Skin epidermis (tissue), 12 donors: Measurements from ENCODE around the gene CLDN14.
"Not testable (repeated sequence)": the region's sequence is repeated elsewhere in the genome, so short reads cannot be mapped to it uniquely, and the experiment has no call there.

Experiments used
- H3K27ac ChIP-seq, 21 experiments: fragments of 200-600 bp; sonication (generic) in 11 of 21; one replicate each; pipeline ENCODE4 v1.5.0; 2020; ENCODE audit warnings: mild to moderate bottlenecking in 3 of 21, inconsistent platforms in 2 of 21, moderate library complexity in 2 of 21
- H3K4me3 ChIP-seq, 7 experiments: fragments of 200-600 bp; sonication (generic) in 2 of 7; one replicate each; pipeline ENCODE4 v1.5.0; 2020; ENCODE audit warnings: inconsistent platforms in 2 of 7, mild to moderate bottlenecking in 2 of 7, moderate library complexity in 1 of 7

The CLDN14 gene

GRCh38 chr21:36477001-36477400 is 2.9 kb downstream of the CLDN14 start:
- Histone ChIP-seq H3K27ac (no peak overlapping the region), H3K4me3 (no peak overlapping the region)

GRCh38 chr21:36476541-36476940 is 3.4 kb downstream of the CLDN14 start:
- not testable (repeated sequence) for H3K4me3 ChIP-seq, H3K27ac ChIP-seq

GRCh38 chr21:36474591-36474990 is 5.3 kb downstream of the CLDN14 start:
- Histone ChIP-seq H3K27ac (no peak overlapping the region), H3K4me3 (no peak overlapping the region)

GRCh38 chr21:36473203-36473602 is 6.7 kb downstream of the CLDN14 start:
- no peak overlapping the region for H3K4me3 ChIP-seq

GRCh38 chr21:36472377-36472776 is 7.5 kb downstream of the CLDN14 start:
- Histone ChIP-seq H3K27ac (no peak overlapping the region), H3K4me3 (no peak overlapping the region)

More at GRCh38 chr21:36473203-36473602, 6.7 kb downstream of the CLDN14 start:
- no peak overlapping the region for H3K27ac ChIP-seq

- H3K27ac ChIP-seq: no peak overlapping the region
- no peak overlapping the region for H3K4me3 ChIP-seq
Observed at GRCh38 chr21:36471254-36471723, 8.6 kb downstream of the CLDN14 start.

GRCh38 chr21:36470294-36470693 is 9.6 kb downstream of the CLDN14 start:
- Histone ChIP-seq H3K4me3 (no peak overlapping the region), H3K27ac (no peak overlapping the region)

- H3K27ac ChIP-seq: no peak overlapping the region
- H3K4me3 ChIP-seq: no peak overlapping the region
Observed at GRCh38 chr21:36466061-36466511, 13.8 kb downstream of the CLDN14 start.

- H3K27ac ChIP-seq: no peak overlapping the region
Observed at GRCh38 chr21:36465478-36465877, 14.4 kb downstream of the CLDN14 start.

GRCh38 chr21:36464590-36464989 is 15.3 kb downstream of the CLDN14 start:
- no peak overlapping the region for H3K27ac ChIP-seq
- H3K4me3 ChIP-seq: no peak overlapping the region

More at GRCh38 chr21:36465478-36465877, 14.4 kb downstream of the CLDN14 start:
- H3K4me3 ChIP-seq: no peak overlapping the region

GRCh38 chr21:36463991-36464390 is 15.9 kb downstream of the CLDN14 start:
- Histone ChIP-seq H3K4me3 (no peak overlapping the region), H3K27ac (no peak overlapping the region)

- H3K27ac ChIP-seq: no peak overlapping the region
- H3K4me3 ChIP-seq: no peak overlapping the region
Observed at GRCh38 chr21:36463204-36463603, 16.7 kb downstream of the CLDN14 start.

- Histone ChIP-seq H3K27ac (no peak overlapping the region), H3K4me3 (no peak overlapping the region)
Observed at GRCh38 chr21:36461918-36462486, 17.9 kb downstream of the CLDN14 start.

GRCh38 chr21:36461277-36461917 is 18.5 kb downstream of the CLDN14 start:
- Histone ChIP-seq H3K27ac (no peak overlapping the region), H3K4me3 (no peak overlapping the region)

GRCh38 chr21:36460866-36461265 is 19.1 kb downstream of the CLDN14 start:
- Histone ChIP-seq H3K4me3 (no peak overlapping the region), H3K27ac (no peak overlapping the region)

GRCh38 chr21:36459098-36459497 is 20.8 kb downstream of the CLDN14 start:
- Histone ChIP-seq H3K4me3 (no peak overlapping the region), H3K27ac (no peak overlapping the region)

- Histone ChIP-seq H3K27ac (no peak overlapping the region), H3K4me3 (no peak overlapping the region)
Observed at GRCh38 chr21:36456729-36457414, 23.1 kb downstream of the CLDN14 start.

- no peak overlapping the region for H3K4me3 ChIP-seq
- no peak overlapping the region for H3K27ac ChIP-seq
Observed at GRCh38 chr21:36454706-36455105, 25.2 kb downstream of the CLDN14 start.

GRCh38 chr21:36454093-36454531 is 25.8 kb downstream of the CLDN14 start:
- Histone ChIP-seq H3K4me3 (no peak overlapping the region), H3K27ac (no peak overlapping the region)

- H3K27ac ChIP-seq: no peak overlapping the region
- no peak overlapping the region for H3K4me3 ChIP-seq
Observed at GRCh38 chr21:36452281-36452825, 27.6 kb downstream of the CLDN14 start.

- no peak overlapping the region for H3K27ac ChIP-seq
- no peak overlapping the region for H3K4me3 ChIP-seq
Observed at GRCh38 chr21:36451506-36451905, 28.4 kb downstream of the CLDN14 start.
